Gastrocnemius medialis (tissue), 4 donors: Measurements from ENCODE around the gene DMTF1.

Source experiments
- POLR2A ChIP-seq, 2 donors: fragments of 450-650 bp; IDR thresholded peaks; one replicate each; pipeline ENCODE4 v1.6.1; 2017; ENCODE audit warnings: antibody characterized with exemption in 2 of 2, mild to moderate bottlenecking in 2 of 2, moderate library complexity in 2 of 2
- TF ChIP-seq, protein P1 (sequence below), 5 experiments: fragments of 450-650 bp in 3 of 5; fragments of 200-600 bp in 2 of 5; sonication (generic) in 2 of 5; IDR thresholded peaks in 4 of 5; conservative IDR thresholded peaks in 1 of 5; 1 replicate in 4 of 5; 2 replicates in 1 of 5; pipeline ENCODE4 v1.5.1; 2016 to 2019; ENCODE audit warnings: antibody characterized with exemption in 5 of 5, mild to moderate bottlenecking in 3 of 5, moderate library complexity in 3 of 5

DNA sequence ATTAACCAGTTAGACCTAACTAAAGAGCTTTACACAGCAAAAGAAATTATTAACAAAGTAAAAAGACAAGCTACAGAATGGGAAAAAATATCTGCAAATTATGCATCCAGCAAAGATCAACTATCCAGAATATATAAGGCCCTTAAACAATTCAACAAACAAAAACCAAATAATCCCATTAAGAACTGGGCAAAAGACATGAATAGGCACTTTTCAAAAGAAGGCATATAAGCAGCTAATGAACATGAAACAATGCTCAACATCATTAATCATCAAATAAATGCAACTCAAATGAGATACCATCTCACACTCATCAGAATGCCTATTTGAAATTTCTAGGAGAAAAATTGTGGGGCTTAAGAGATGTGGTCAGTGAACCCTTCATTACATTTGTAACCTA lies 15.0 kb upstream of the DMTF1 start:
- TF ChIP-seq, protein P1, sequence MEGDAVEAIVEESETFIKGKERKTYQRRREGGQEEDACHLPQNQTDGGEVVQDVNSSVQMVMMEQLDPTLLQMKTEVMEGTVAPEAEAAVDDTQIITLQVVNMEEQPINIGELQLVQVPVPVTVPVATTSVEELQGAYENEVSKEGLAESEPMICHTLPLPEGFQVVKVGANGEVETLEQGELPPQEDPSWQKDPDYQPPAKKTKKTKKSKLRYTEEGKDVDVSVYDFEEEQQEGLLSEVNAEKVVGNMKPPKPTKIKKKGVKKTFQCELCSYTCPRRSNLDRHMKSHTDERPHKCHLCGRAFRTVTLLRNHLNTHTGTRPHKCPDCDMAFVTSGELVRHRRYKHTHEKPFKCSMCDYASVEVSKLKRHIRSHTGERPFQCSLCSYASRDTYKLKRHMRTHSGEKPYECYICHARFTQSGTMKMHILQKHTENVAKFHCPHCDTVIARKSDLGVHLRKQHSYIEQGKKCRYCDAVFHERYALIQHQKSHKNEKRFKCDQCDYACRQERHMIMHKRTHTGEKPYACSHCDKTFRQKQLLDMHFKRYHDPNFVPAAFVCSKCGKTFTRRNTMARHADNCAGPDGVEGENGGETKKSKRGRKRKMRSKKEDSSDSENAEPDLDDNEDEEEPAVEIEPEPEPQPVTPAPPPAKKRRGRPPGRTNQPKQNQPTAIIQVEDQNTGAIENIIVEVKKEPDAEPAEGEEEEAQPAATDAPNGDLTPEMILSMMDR (IDR thresholded peaks at IDR 0.05 in 4 of 5, conservative IDR thresholded peaks at IDR 0.05 in 1 of 5) = no peak
- TF ChIP-seq POLR2A (IDR thresholded peaks at IDR 0.05) = no peak
